Vagina (tissue), 2 donors: ENCODE measurements around the gene EFCC1. TPM values are rescaled to one million over a fixed set of nuclear protein-coding genes. Genes with fewer than 3 reads are reported as not detected.

Experiments
- DNase-seq, 2 donors: peaks; one replicate each; pipeline ENCODE4 v3.0.0-alpha.2; 2017; ENCODE audit errors: extremely low spot score in 2 of 2
- H3K27ac ChIP-seq: fragments of 200-600 bp; sonication (generic); one replicate; pipeline ENCODE4 v1.5.1; 2019
- H3K27me3 ChIP-seq: fragments of 200-600 bp; sonication (generic); one replicate; pipeline ENCODE4 v1.5.1; 2019
- H3K36me3 ChIP-seq, 2 donors: fragments of 200-600 bp; sonication (generic); one replicate each; pipeline ENCODE4 v1.5.1; 2017 to 2019
- H3K4me1 ChIP-seq: fragments of 200-600 bp; sonication (generic); one replicate; pipeline ENCODE4 v1.5.1; 2019
- H3K4me3 ChIP-seq, 2 donors: fragments of 200-600 bp; sonication (generic); 1 replicate in 1 of 2; 2 replicates in 1 of 2; pipeline ENCODE4 v1.5.1; 2016 to 2019
- H3K9me3 ChIP-seq: fragments of 200-600 bp; sonication (generic); one replicate; pipeline ENCODE4 v1.5.1; 2019
- POLR2A ChIP-seq, 2 donors: fragments of 450-650 bp; IDR thresholded peaks; one replicate each; pipeline ENCODE4 v1.6.1; 2017; ENCODE audit warnings: antibody characterized with exemption in 2 of 2, mild to moderate bottlenecking in 2 of 2, moderate library complexity in 2 of 2
- POLR2AphosphoS5 ChIP-seq, 2 donors: sonication (generic); formaldehyde crosslinking; IDR thresholded peaks; one replicate each; pipeline ENCODE4 v1.9.0; 2017; ENCODE audit warnings: antibody characterized with exemption in 2 of 2, mild to moderate bottlenecking in 2 of 2, low read depth in 1 of 2; ENCODE audit not compliant: insufficient read depth in 1 of 2
- intact Hi-C: fragments of 100-400 bp; cut with DNase I; formaldehyde crosslinking; loops from one replicate; pipeline ENCODE4 v1.15.1; 2023
- total RNA-seq: library from RNA; depleted of rRNA; stranded (reverse); fragments of >200 nt; gene quantifications from one replicate; pipeline ENCODE4 v1.2.3, GENCODE V29; 2016
- TF ChIP-seq, protein P1 (sequence below), 3 experiments: fragments of 450-650 bp in 2 of 3; fragments of 200-600 bp in 1 of 3; sonication (generic) in 1 of 3; IDR thresholded peaks; one replicate each; pipeline ENCODE4 v1.5.1; 2017 to 2019; ENCODE audit warnings: antibody characterized with exemption in 3 of 3, mild to moderate bottlenecking in 2 of 3, moderate library complexity in 2 of 3

The EFCC1 gene
- total RNA-seq, 1 donor from 2014 or later, result 3.7 TPM

DNA sequence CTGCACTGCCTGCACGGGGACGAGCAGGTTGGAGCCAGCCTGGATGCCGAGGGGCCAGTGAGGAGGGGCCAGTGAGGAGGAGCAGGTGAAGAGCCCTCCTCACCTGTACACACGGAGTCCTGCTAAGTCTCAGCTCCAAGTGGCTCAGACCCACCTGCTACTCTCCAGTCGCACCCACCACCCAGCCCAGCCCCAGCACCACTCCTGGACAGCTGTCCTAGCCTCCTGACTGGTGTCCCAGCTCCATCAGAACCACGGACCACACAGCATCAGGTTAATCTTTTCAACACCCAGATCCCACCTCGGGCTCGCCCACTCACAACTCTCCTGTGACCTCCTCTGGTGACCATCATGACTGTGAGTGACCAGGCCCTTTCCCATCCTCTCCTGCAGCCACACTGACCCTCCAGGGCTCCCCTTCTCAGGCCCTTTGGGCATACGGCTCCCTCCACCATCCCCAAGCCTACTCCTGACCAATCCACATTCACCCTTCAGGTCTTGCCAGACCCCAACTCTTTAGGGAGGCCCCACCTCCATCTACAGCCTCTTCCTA is 13.8 kb downstream of the EFCC1 start:
- Histone ChIP-seq H3K27ac (peak overlapping the region; percentile 61), H3K27me3 (no peaks in the 10 kb centered on the region), H3K4me3 (no peak overlapping the region), H3K36me3 (no peaks in the 10 kb centered on the region), H3K4me1 (peaks cover 31% of the 10 kb centered on the region), H3K9me3 (no peaks in the 10 kb centered on the region)
- intact Hi-C loops, result no loop called here
- TF ChIP-seq POLR2A (IDR thresholded peaks at IDR 0.05), result no peak
- TF ChIP-seq, protein P1, sequence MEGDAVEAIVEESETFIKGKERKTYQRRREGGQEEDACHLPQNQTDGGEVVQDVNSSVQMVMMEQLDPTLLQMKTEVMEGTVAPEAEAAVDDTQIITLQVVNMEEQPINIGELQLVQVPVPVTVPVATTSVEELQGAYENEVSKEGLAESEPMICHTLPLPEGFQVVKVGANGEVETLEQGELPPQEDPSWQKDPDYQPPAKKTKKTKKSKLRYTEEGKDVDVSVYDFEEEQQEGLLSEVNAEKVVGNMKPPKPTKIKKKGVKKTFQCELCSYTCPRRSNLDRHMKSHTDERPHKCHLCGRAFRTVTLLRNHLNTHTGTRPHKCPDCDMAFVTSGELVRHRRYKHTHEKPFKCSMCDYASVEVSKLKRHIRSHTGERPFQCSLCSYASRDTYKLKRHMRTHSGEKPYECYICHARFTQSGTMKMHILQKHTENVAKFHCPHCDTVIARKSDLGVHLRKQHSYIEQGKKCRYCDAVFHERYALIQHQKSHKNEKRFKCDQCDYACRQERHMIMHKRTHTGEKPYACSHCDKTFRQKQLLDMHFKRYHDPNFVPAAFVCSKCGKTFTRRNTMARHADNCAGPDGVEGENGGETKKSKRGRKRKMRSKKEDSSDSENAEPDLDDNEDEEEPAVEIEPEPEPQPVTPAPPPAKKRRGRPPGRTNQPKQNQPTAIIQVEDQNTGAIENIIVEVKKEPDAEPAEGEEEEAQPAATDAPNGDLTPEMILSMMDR (IDR thresholded peaks at IDR 0.05), result no peak
- TF ChIP-seq POLR2AphosphoS5 (IDR thresholded peaks at IDR 0.05; ENCODE audit: insufficient read depth in 1 of 2, low read depth in 1 of 2), result no peak
- DNase-seq, result no peak

DNA sequence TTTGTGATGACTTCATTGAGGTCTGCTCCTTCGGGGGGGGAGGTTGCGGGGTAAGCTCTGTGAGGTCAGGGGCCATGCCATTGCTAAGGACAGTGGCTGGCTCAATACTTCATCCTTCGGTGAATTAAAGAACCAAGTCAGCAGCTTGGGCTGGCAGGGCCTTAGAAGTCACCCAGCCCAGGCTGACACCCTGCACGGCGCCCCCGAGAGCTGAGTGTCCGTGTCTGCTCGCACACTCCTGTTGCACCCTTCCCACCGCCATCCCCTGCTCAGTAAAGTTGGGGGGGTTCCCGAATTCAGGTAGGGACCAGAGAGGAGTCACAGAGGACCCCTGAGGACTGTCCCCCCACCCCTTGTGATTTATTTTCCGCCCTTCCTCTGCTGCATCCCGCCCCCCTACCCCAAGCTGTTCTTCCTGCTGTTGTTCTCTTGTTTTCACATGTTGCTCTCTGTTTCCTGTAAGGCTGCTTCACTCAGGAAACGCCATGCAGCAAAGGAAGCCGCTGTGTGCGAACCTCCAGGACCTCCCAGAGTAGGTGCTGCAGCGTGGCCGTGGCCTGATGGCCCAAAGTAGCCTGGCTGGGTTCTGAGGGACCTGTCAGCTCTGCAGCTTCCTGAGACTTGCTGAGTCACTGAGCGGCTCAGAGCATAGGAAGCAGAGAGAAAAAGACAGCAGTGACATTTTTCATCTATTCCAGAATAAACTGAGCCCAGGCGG is 14.4 kb downstream of the EFCC1 start:
- Histone ChIP-seq H3K4me3 (no peak overlapping the region), H3K27me3 (no peaks in the 10 kb centered on the region), H3K36me3 (no peaks in the 10 kb centered on the region), H3K4me1 (peaks cover 31% of the 10 kb centered on the region), H3K27ac (peak overlapping the region; percentile 61), H3K9me3 (no peaks in the 10 kb centered on the region)
- intact Hi-C loops, result no loop called here
- TF ChIP-seq, protein P1 (IDR thresholded peaks at IDR 0.05), result no peak
- peak; percentile 13 to 63 for TF ChIP-seq POLR2AphosphoS5 (IDR thresholded peaks at IDR 0.05; ENCODE audit: insufficient read depth in 1 of 2, low read depth in 1 of 2)
- DNase-seq, result no peak

DNA sequence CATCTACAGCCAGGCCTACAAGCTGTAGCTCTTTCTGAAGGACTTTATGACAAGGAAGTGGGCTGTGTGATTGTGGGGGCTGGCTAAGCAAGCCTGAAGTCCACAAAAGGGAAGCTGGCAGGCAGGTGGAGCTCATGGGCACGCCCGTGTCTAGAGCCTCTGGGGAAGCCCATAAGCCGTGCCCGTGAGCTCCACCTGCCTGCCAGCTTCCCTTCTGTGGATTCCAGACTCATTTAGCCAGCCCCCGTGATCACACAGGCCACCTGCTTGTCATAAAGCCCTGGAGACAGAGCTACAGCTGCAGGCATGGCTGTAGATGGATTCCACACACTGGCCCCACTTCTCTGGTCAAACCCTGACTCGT is 15.2 kb downstream of the EFCC1 start:
- no peak for DNase-seq
- intact Hi-C loops, result no loop called here
- no peaks in the 10 kb centered on the region for H3K27me3 ChIP-seq
- no peaks in the 10 kb centered on the region for H3K9me3 ChIP-seq
- no peak overlapping the region for H3K4me3 ChIP-seq
- H3K36me3 ChIP-seq, result no peaks in the 10 kb centered on the region
- H3K27ac ChIP-seq, result peak overlapping the region; percentile 59
- TF ChIP-seq, protein P1 (IDR thresholded peaks at IDR 0.05), result no peak
- TF ChIP-seq POLR2A (IDR thresholded peaks at IDR 0.05) (no peak), POLR2AphosphoS5 (IDR thresholded peaks at IDR 0.05; ENCODE audit: insufficient read depth in 1 of 2, low read depth in 1 of 2) (no peak)
- peaks cover 31% of the 10 kb centered on the region for H3K4me1 ChIP-seq

DNA sequence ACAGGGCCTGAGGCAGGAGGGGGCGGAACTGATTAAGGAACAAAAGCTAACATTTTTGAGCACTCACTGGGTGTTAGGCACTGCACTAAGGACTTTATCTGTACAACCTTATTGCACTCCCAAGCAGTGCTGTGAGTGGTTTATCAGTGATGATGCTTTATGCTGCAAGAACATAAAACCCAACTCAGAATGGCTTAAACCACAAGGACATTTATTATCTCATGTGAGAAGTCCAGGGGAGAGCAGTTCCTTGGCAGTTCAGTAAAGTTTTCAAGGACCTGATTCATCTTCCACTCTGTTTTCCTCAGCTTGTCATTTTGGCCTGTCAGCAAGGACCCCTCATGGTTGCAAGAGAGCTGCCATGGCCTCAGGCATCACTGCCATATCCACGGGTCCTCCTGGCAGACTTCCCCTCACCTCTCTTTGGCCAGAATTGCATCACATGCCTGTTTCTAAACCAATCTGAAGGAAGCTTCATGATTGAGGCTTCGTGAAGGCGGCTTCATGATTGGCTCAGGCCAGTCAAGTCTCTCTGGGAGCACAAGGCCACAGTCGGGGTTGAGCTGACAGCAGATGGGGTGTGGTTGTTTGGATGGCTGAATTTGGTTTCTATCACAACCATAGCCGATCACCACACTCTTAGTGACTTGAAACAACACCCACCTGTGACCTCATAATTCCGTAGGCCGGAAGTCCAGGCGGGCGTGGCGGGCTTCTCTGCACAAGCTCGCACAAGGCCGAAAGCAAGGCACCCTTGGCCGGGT is 15.8 kb downstream of the EFCC1 start:
- no peak for DNase-seq
- Histone ChIP-seq H3K27ac (no peak overlapping the region), H3K9me3 (no peaks in the 10 kb centered on the region), H3K36me3 (no peaks in the 10 kb centered on the region), H3K4me1 (peaks cover 31% of the 10 kb centered on the region), H3K27me3 (no peaks in the 10 kb centered on the region), H3K4me3 (no peak overlapping the region)
- intact Hi-C loops, result no loop called here
- TF ChIP-seq POLR2AphosphoS5 (IDR thresholded peaks at IDR 0.05; ENCODE audit: insufficient read depth in 1 of 2, low read depth in 1 of 2) (no peak), POLR2A (IDR thresholded peaks at IDR 0.05) (no peak)
- TF ChIP-seq, protein P1 (IDR thresholded peaks at IDR 0.05), result no peak
